PC-9 (cell line): ENCODE data around the gene FUT7.

Experiments
- EZH2 ChIP-seq: fragments of 200-600 bp; sonication (generic); IDR thresholded peaks from 2 replicates; pipeline ENCODE4 v1.8.0; 2017; ENCODE audit warnings: antibody characterized with exemption, low read depth
- TF ChIP-seq, protein P1 (sequence below): fragments of 200-600 bp; sonication (generic); conservative IDR thresholded peaks from 2 replicates; pipeline ENCODE4 v1.6.1; 2017; ENCODE audit warnings: mixed run types, antibody characterized with exemption, mild to moderate bottlenecking, moderate library complexity

DNA sequence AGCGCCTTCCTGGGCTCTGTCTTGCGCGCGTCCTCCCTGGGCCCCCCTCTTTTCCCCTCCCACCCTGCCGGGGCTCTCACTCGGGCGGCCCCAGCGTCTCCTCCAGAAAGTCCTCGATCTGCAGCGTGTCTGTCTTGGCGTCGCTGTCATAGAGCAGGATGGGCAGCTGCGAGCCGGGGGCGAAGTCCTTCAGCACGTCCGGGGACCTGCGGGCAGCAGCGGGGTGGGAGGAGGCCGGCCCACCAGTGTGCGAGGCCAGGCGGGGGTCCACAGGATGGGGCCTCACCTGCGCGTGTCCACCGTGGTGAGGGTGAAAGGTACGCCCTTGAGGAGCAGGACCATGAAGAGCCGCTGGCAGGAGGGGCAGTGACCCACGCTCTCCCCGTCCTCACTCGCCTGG lies 36.5 kb downstream of the FUT7 start:
- TF ChIP-seq, protein P1, sequence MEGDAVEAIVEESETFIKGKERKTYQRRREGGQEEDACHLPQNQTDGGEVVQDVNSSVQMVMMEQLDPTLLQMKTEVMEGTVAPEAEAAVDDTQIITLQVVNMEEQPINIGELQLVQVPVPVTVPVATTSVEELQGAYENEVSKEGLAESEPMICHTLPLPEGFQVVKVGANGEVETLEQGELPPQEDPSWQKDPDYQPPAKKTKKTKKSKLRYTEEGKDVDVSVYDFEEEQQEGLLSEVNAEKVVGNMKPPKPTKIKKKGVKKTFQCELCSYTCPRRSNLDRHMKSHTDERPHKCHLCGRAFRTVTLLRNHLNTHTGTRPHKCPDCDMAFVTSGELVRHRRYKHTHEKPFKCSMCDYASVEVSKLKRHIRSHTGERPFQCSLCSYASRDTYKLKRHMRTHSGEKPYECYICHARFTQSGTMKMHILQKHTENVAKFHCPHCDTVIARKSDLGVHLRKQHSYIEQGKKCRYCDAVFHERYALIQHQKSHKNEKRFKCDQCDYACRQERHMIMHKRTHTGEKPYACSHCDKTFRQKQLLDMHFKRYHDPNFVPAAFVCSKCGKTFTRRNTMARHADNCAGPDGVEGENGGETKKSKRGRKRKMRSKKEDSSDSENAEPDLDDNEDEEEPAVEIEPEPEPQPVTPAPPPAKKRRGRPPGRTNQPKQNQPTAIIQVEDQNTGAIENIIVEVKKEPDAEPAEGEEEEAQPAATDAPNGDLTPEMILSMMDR, result no peak
- no peak for TF ChIP-seq EZH2
